T-helper 2 cell treated with Interferon-gamma antibody and Interleukin-4, amounts not matched to agents 5 μg/mL and 100 μg/mL, for 36 hours (primary cell): ENCODE measurements around the gene CDK4.
"Not testable (repeated sequence)": the region's sequence is repeated elsewhere in the genome, so short reads cannot be mapped to it uniquely, and the experiment has no call there.

Experiments
- DNase-seq: peaks from one replicate; pipeline ENCODE4 v3.0.0; 2021; ENCODE audit warnings: low spot score
- H3K27ac Mint-ChIP-seq: one replicate; pipeline ENCODE4 v1.8.0; 2021; ENCODE audit warnings: mild to moderate bottlenecking, mixed read lengths
- H3K27me3 Mint-ChIP-seq: one replicate; pipeline ENCODE4 v1.8.0; 2021; ENCODE audit warnings: low read depth, mixed read lengths
- H3K36me3 Mint-ChIP-seq: one replicate; pipeline ENCODE4 v1.8.0; 2021; ENCODE audit warnings: low read depth, mixed read lengths
- H3K4me1 Mint-ChIP-seq: one replicate; pipeline ENCODE4 v1.8.0; 2021; ENCODE audit warnings: low read depth, mixed read lengths
- H3K4me3 Mint-ChIP-seq: one replicate; pipeline ENCODE4 v1.8.0; 2022; ENCODE audit warnings: mild to moderate bottlenecking, moderate library complexity, mixed read lengths
- H3K9me3 Mint-ChIP-seq: one replicate; pipeline ENCODE4 v1.8.0; 2021; ENCODE audit warnings: mixed read lengths

CDK4 gene

GRCh38 chr12:57716305-57716704 is 35.8 kb downstream of the CDK4 start:
- no peak overlapping the region for H3K27ac Mint-ChIP-seq
- peaks cover 57% of the 10 kb centered on the region for H3K36me3 Mint-ChIP-seq

GRCh38 chr12:57715786-57716185 is 36.3 kb downstream of the CDK4 start:
- no peaks in the 10 kb centered on the region for H3K27me3 Mint-ChIP-seq
- no peak overlapping the region for H3K4me3 Mint-ChIP-seq
- no peak overlapping the region for H3K27ac Mint-ChIP-seq
- peaks cover 8% of the 10 kb centered on the region for H3K9me3 Mint-ChIP-seq
- H3K36me3 Mint-ChIP-seq = peaks cover 56% of the 10 kb centered on the region
- no peak for DNase-seq
- no peaks in the 10 kb centered on the region for H3K4me1 Mint-ChIP-seq

More at GRCh38 chr12:57716305-57716704, 35.8 kb downstream of the CDK4 start:
- Mint-ChIP-seq H3K4me3 (no peak overlapping the region), H3K27me3 (no peaks in the 10 kb centered on the region), H3K4me1 (no peaks in the 10 kb centered on the region), H3K9me3 (peaks cover 8% of the 10 kb centered on the region)
- no peak for DNase-seq

GRCh38 chr12:57715036-57715748 is 36.9 kb downstream of the CDK4 start:
- not testable (repeated sequence) for H3K4me1 Mint-ChIP-seq, H3K9me3 Mint-ChIP-seq, H3K27me3 Mint-ChIP-seq, H3K27ac Mint-ChIP-seq, DNase-seq, H3K4me3 Mint-ChIP-seq
- peaks cover 56% of the 10 kb centered on the region for H3K36me3 Mint-ChIP-seq

GRCh38 chr12:57713209-57713608 is 38.9 kb downstream of the CDK4 start:
- peaks cover 48% of the 10 kb centered on the region for H3K36me3 Mint-ChIP-seq
- DNase-seq = no peak
- H3K4me1 Mint-ChIP-seq = peaks cover 6% of the 10 kb centered on the region
- peaks cover 8% of the 10 kb centered on the region for H3K9me3 Mint-ChIP-seq
- no peaks in the 10 kb centered on the region for H3K27me3 Mint-ChIP-seq
- no peak overlapping the region for H3K27ac Mint-ChIP-seq
- H3K4me3 Mint-ChIP-seq = no peak overlapping the region

GRCh38 chr12:57712701-57713100 is 39.4 kb downstream of the CDK4 start:
- Mint-ChIP-seq H3K27me3 (no peaks in the 10 kb centered on the region), H3K27ac (no peak overlapping the region), H3K4me3 (no peak overlapping the region), H3K9me3 (peaks cover 8% of the 10 kb centered on the region), H3K4me1 (peaks cover 6% of the 10 kb centered on the region), H3K36me3 (peaks cover 45% of the 10 kb centered on the region)
- no peak for DNase-seq

GRCh38 chr12:57708296-57708695 is 43.8 kb downstream of the CDK4 start:
- Mint-ChIP-seq H3K4me3 (no peak overlapping the region), H3K4me1 (peaks cover 6% of the 10 kb centered on the region), H3K27ac (no peak overlapping the region), H3K27me3 (no peaks in the 10 kb centered on the region), H3K9me3 (peaks cover 18% of the 10 kb centered on the region), H3K36me3 (peaks cover 51% of the 10 kb centered on the region)
- DNase-seq = no peak

- Mint-ChIP-seq H3K4me1 (peaks cover 6% of the 10 kb centered on the region), H3K36me3 (peaks cover 57% of the 10 kb centered on the region), H3K4me3 (no peak overlapping the region), H3K27me3 (no peaks in the 10 kb centered on the region), H3K27ac (no peak overlapping the region), H3K9me3 (peaks cover 27% of the 10 kb centered on the region)
- no peak for DNase-seq
Observed at GRCh38 chr12:57707250-57707649, 44.9 kb downstream of the CDK4 start.

GRCh38 chr12:57700317-57700716 is 51.8 kb downstream of the CDK4 start:
- H3K9me3 Mint-ChIP-seq = peaks cover 19% of the 10 kb centered on the region
- no peaks in the 10 kb centered on the region for H3K4me1 Mint-ChIP-seq
- H3K27me3 Mint-ChIP-seq = no peaks in the 10 kb centered on the region
- peaks cover 69% of the 10 kb centered on the region for H3K36me3 Mint-ChIP-seq
- no peak for DNase-seq
- no peak overlapping the region for H3K4me3 Mint-ChIP-seq
- no peak overlapping the region for H3K27ac Mint-ChIP-seq

GRCh38 chr12:57698414-57698813 is 53.7 kb downstream of the CDK4 start:
- H3K9me3 Mint-ChIP-seq = peaks cover 9% of the 10 kb centered on the region
- H3K27ac Mint-ChIP-seq = no peak overlapping the region
- no peak overlapping the region for H3K4me3 Mint-ChIP-seq
- no peaks in the 10 kb centered on the region for H3K27me3 Mint-ChIP-seq
- H3K36me3 Mint-ChIP-seq = peaks cover 56% of the 10 kb centered on the region
- no peak for DNase-seq
- H3K4me1 Mint-ChIP-seq = no peaks in the 10 kb centered on the region
